Activated CD8-positive, alpha-beta T cell treated with anti-CD3 and anti-CD28 coated beads for 36 hours (primary cell): ENCODE data around the gene RASSF6. TPM values are rescaled to one million over a fixed set of nuclear protein-coding genes. Genes with fewer than 3 reads are reported as not detected.

Experiments used
- ATAC-seq: fragments of 200-7000 bp; cut with Tn5 transposase; one replicate; pipeline ENCODE4 v1.10.0; 2021; ENCODE audit warnings: mild to moderate bottlenecking, moderate library complexity
- CTCF ChIA-PET: fragments of 350-600 bp; sonication (Branson Sonifier 250); formaldehyde crosslinking; loops from one replicate; lab custom pipeline; 2021; ENCODE audit warnings: antibody characterized with exemption; lab: Charles Lee
- POLR2A ChIA-PET: fragments of 350-600 bp; sonication (Branson Sonifier 250); formaldehyde crosslinking; loops from one replicate; lab custom pipeline; 2021; ENCODE audit warnings: antibody characterized with exemption; lab: Charles Lee
- DNase-seq: peaks from one replicate; pipeline ENCODE4 v3.0.0-alpha.2; 2020
- H3K27ac Mint-ChIP-seq: one replicate; pipeline ENCODE4 v1.8.0; 2021; ENCODE audit warnings: mild to moderate bottlenecking, mixed read lengths
- H3K27me3 Mint-ChIP-seq: one replicate; pipeline ENCODE4 v1.8.0; 2021; ENCODE audit warnings: mixed read lengths
- H3K36me3 Mint-ChIP-seq: one replicate; pipeline ENCODE4 v1.8.0; 2021; ENCODE audit warnings: low read depth, mixed read lengths
- H3K4me1 Mint-ChIP-seq: one replicate; pipeline ENCODE4 v1.8.0; 2021; ENCODE audit warnings: low read depth, mixed read lengths
- H3K4me3 Mint-ChIP-seq: one replicate; pipeline ENCODE4 v1.8.0; 2021; ENCODE audit warnings: mild to moderate bottlenecking, moderate library complexity, mixed read lengths
- H3K9me3 Mint-ChIP-seq: one replicate; pipeline ENCODE4 v1.8.0; 2021; ENCODE audit warnings: mixed read lengths
- intact Hi-C: fragments of 100-400 bp; cut with micrococcal nuclease; formaldehyde crosslinking; loops from one replicate; pipeline ENCODE4 v1.10.0; 2022
- total RNA-seq, 2 experiments: library from RNA; stranded (reverse); gene quantifications; one replicate each; pipeline ENCODE4 v1.2.3, GENCODE V29; 2021
- TF ChIP-seq, protein P1 (sequence below): fragments of 200-600 bp; IDR thresholded peaks from one replicate; pipeline ENCODE4 v1.8.0; 2022; ENCODE audit warnings: antibody characterized with exemption, mild to moderate bottlenecking

Gene RASSF6
- total RNA-seq, 2 experiments from 2014 or later: not detected

DNA sequence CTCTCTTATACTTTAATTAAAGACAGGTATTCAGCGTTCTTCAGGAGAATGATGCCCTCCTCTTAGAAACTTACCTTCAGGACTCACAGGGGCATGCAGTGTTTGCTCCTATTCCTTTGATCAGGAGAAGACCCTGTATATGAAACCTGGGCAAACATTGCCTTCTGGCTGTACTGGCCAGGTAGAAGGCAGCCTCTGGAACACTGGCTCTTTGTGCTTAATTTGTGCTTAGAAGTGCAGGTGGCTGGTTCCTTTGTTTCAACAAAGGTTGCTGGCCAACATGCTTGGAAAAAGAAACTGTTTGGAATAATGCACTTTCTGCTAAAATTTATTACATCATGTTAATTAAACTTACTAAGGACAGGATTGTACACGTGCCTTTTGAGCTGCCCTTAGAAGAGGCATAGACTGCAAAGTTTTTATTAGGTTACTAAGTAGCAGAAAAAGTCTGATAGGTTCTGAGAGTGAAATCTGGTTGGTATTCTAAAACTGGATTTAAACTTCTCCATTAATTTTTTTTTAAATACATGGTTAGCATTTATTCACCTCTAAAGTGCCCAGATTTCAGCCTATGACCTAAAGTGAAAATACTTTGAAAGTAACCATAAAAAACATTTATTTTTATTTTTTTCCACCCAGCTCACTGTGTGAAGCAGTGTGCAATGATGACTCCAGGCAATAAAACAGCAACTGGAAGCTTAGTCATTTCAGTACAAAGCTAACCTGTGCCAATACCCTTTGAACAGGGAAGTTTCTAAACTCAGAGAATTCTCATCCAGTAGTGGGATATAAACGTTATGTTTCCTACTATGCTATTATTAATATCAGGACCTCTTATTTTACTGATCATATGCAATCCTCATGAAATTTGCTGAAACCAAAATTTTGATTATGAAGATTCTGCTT, 11.3 kb downstream of the RASSF6 start:
- Mint-ChIP-seq H3K27me3 (peaks cover 1% of the 10 kb centered on the region), H3K4me3 (no peak overlapping the region), H3K4me1 (peaks cover 3% of the 10 kb centered on the region), H3K27ac (no peak overlapping the region), H3K36me3 (no peaks in the 10 kb centered on the region), H3K9me3 (no peaks in the 10 kb centered on the region)
- intact Hi-C loops: no loop called here
- DNase-seq (no peak), ATAC-seq (no peak)
- TF ChIP-seq, protein P1, sequence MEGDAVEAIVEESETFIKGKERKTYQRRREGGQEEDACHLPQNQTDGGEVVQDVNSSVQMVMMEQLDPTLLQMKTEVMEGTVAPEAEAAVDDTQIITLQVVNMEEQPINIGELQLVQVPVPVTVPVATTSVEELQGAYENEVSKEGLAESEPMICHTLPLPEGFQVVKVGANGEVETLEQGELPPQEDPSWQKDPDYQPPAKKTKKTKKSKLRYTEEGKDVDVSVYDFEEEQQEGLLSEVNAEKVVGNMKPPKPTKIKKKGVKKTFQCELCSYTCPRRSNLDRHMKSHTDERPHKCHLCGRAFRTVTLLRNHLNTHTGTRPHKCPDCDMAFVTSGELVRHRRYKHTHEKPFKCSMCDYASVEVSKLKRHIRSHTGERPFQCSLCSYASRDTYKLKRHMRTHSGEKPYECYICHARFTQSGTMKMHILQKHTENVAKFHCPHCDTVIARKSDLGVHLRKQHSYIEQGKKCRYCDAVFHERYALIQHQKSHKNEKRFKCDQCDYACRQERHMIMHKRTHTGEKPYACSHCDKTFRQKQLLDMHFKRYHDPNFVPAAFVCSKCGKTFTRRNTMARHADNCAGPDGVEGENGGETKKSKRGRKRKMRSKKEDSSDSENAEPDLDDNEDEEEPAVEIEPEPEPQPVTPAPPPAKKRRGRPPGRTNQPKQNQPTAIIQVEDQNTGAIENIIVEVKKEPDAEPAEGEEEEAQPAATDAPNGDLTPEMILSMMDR: no peak
- ChIA-PET POLR2A (interaction anchor here (0.6 kb wide), 1 partner anchor 344 kb away, joined by 3 read pairs; no protein-coding TSS in a partner anchor), CTCF (interaction anchor here (1.5 kb wide), 1 partner anchor 36 kb away, joined by 3 read pairs; no protein-coding TSS in a partner anchor)

DNA sequence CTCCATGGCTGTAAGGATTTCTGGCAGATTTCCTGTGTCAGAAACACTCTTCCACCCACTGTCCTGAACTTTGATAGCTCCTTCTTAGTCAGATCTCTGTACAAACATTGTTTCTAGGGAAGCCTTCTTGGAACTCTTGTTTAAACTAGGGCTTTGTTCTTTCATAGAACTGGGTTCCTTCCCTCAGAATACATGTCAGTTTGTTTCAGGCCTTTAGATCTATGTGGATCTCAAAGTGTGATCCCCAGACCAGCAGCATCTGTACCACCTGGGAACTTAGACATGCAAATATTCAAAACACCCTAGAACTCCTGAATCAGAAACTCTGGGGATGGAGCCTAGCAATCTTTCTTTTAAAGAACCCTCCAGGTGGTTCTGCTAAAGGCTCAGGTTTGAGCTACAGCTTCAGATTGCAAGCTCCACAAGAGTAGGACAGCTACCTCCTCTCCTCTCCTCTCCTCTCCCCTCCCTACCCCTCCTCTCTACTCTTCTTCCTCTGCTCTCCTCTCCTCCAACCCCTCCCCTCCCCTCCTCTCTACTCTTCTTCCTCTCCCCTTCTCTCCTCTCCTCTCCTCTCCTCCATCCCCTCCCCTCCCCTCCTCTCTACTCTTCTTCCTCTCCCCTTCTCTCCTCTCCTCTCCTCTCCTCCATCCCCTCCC, 12.7 kb downstream of the RASSF6 start:
- Mint-ChIP-seq H3K9me3 (no peaks in the 10 kb centered on the region), H3K36me3 (no peaks in the 10 kb centered on the region), H3K4me1 (peaks cover 3% of the 10 kb centered on the region), H3K27ac (no peak overlapping the region), H3K4me3 (no peak overlapping the region), H3K27me3 (no peaks in the 10 kb centered on the region)
- DNase-seq (no peak), ATAC-seq (no peak)
- POLR2A ChIA-PET: no interaction called here
- intact Hi-C loops: no loop called here
- TF ChIP-seq, protein P1: no peak
- CTCF ChIA-PET: no interaction called here

DNA sequence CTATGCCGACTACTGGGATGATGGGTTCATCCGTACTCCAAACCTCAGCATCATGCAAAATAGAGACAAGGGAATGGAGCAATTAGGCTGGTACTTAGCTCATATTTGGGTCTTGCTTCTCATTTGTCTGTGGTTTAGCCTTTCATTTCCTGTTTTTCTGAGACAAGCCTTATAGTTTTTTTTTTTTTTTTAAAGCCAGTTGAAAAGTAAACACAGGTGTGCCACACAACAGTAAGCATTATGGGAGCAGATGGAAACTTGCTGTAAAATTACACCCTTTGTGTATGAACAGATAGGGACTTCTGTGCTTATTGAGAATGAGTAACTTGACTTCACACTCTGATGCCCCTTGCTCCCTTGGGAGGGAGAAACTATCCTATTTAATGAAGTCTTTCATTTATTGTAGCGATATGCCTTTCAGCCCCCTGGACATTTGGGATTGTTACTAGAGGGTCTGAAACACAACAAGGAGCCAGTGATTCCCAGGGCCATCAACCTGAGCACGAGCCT, 13.7 kb downstream of the RASSF6 start:
- intact Hi-C loops: no loop called here
- ATAC-seq (no peak), DNase-seq (no peak)
- POLR2A ChIA-PET: no interaction called here
- no peak overlapping the region for H3K4me3 Mint-ChIP-seq
- peaks cover 3% of the 10 kb centered on the region for H3K4me1 Mint-ChIP-seq
- H3K27ac Mint-ChIP-seq: no peak overlapping the region
- H3K27me3 Mint-ChIP-seq: no peaks in the 10 kb centered on the region
- H3K36me3 Mint-ChIP-seq: no peaks in the 10 kb centered on the region
- CTCF ChIA-PET: no interaction called here
- TF ChIP-seq, protein P1: no peak
- H3K9me3 Mint-ChIP-seq: no peaks in the 10 kb centered on the region

DNA sequence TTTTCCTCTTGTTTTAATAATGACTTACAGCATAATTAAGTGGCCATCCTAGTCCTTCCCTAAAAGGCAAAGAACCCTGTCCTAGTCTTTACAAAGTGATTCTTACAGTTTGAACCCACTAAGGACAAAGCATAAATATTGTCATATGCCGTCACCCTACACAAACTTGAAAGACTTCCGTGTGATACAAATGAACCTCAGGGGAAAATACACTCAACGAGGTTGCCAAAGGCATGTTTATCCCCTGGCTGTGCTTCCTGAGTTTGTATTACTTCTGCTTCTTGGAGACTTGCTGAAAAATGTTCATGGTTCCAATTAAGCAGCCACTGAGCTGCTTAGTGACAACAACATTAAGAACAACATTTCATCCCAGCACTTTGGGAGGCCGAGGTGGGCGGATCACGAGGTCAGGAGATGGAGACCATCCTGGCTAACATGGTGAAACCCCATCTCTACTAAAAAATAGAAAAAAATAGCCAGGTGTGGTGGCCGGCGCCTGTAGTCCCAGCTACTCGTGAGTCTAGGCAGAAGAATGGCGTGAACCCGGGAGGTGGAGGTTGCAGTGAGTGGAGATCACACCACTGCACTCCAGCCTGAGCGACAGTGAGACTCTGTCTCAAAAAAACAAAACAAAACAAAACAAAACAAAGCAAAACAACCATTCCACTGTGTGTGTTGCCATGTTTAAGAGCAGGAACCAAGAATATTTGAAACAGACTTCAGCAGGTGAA, 16.2 kb downstream of the RASSF6 start:
- Mint-ChIP-seq H3K9me3 (no peaks in the 10 kb centered on the region), H3K4me3 (no peak overlapping the region), H3K4me1 (peaks cover 3% of the 10 kb centered on the region), H3K27ac (no peak overlapping the region), H3K27me3 (no peaks in the 10 kb centered on the region), H3K36me3 (no peaks in the 10 kb centered on the region)
- ATAC-seq (no peak), DNase-seq (no peak)
- TF ChIP-seq, protein P1: no peak
- intact Hi-C loops: no loop called here
- CTCF ChIA-PET: no interaction called here
- POLR2A ChIA-PET: no interaction called here
